Measurements from ENCODE around the gene RAPGEF1. TPM values are rescaled to one million over a fixed set of nuclear protein-coding genes. Genes with fewer than 3 reads are reported as not detected.

RAPGEF1 gene
- total and polyA plus RNA-seq, 12 donors, result 39.6 to 135 (median 111) TPM

- intact Hi-C loops (cut with DNase I), result loop anchor here in 1 of 10 donors (10.0 kb wide), 1 partner anchor 429 kb away; no protein-coding TSS in a partner anchor
- DNase-seq (no peak), ATAC-seq (no peak)
- H3K4me3 ChIP-seq, result no peak overlapping the region
- peaks cover 0 to 100% (median 51%) of the 10 kb centered on the region in 9 donors for H3K36me3 ChIP-seq
- H3K9me3 ChIP-seq, result peaks cover 0 to 2% (median 0%) of the 10 kb centered on the region in 11 donors
- no peaks in the 10 kb centered on the region for H3K27me3 ChIP-seq
- 93% methylated on average over 14 of the region's 14 CpGs for WGBS, 2 donors
- TF ChIP-seq CTCF (IDR thresholded peaks at IDR 0.05), result no peak
- H3K27ac ChIP-seq, result peak overlapping the region in 9 of 10 donors; percentile 10 to 84 (median 68)
- peaks cover 14 to 76% (median 33%) of the 10 kb centered on the region in 9 donors for H3K4me1 ChIP-seq
These were observed 116.1 kb downstream of the RAPGEF1 start for GRCh38 chr9:131623655-131624330.

GRCh38 chr9:131622523-131622922 is 117.4 kb downstream of the RAPGEF1 start:
- Histone ChIP-seq H3K4me1 (peaks cover 18 to 76% (median 34%) of the 10 kb centered on the region in 9 donors), H3K4me3 (no peak overlapping the region), H3K27me3 (no peaks in the 10 kb centered on the region), H3K36me3 (peaks cover 0 to 100% (median 50%) of the 10 kb centered on the region in 9 donors), H3K27ac (peak overlapping the region in 1 of 10 donors; percentile 74), H3K9me3 (peaks cover 0 to 8% (median 0%) of the 10 kb centered on the region in 11 donors)
- no peak for TF ChIP-seq CTCF (IDR thresholded peaks at IDR 0.05)
- ATAC-seq (no peak), DNase-seq (no peak)
- intact Hi-C loops (cut with DNase I), result loop anchor here in 1 of 10 donors (10.0 kb wide), 1 partner anchor 428 kb away; no protein-coding TSS in a partner anchor
- 94 to 95% methylated on average over 4 of the region's 4 CpGs for WGBS, 2 donors

GRCh38 chr9:131621551-131622358 is 118.1 kb downstream of the RAPGEF1 start:
- no peak for TF ChIP-seq CTCF (IDR thresholded peaks at IDR 0.05)
- WGBS, 2 donors, result 91 to 93% methylated on average over 31 of the region's 31 CpGs
- no peak for DNase-seq
- H3K4me3 ChIP-seq, result no peak overlapping the region
- peaks cover 0 to 100% (median 46%) of the 10 kb centered on the region in 9 donors for H3K36me3 ChIP-seq
- no peaks in the 10 kb centered on the region for H3K27me3 ChIP-seq
- peaks cover 0 to 8% (median 0%) of the 10 kb centered on the region in 11 donors for H3K9me3 ChIP-seq
- intact Hi-C loops (cut with DNase I), result loop anchor here in 1 of 10 donors (10.0 kb wide), 1 partner anchor 427 kb away; no protein-coding TSS in a partner anchor
- H3K27ac ChIP-seq, result peak overlapping the region in 2 of 10 donors; percentile 10 to 74
- H3K4me1 ChIP-seq, result peaks cover 22 to 76% (median 42%) of the 10 kb centered on the region in 9 donors
- no peak for ATAC-seq
